ENCODE results near the gene TINAGL1. TPM values are rescaled to one million over a fixed set of nuclear protein-coding genes. Genes with fewer than 3 reads are reported as not detected.

The TINAGL1 gene
- total and polyA plus RNA-seq, 5 donors: 94.7 to 186 (median 136) TPM

DNA sequence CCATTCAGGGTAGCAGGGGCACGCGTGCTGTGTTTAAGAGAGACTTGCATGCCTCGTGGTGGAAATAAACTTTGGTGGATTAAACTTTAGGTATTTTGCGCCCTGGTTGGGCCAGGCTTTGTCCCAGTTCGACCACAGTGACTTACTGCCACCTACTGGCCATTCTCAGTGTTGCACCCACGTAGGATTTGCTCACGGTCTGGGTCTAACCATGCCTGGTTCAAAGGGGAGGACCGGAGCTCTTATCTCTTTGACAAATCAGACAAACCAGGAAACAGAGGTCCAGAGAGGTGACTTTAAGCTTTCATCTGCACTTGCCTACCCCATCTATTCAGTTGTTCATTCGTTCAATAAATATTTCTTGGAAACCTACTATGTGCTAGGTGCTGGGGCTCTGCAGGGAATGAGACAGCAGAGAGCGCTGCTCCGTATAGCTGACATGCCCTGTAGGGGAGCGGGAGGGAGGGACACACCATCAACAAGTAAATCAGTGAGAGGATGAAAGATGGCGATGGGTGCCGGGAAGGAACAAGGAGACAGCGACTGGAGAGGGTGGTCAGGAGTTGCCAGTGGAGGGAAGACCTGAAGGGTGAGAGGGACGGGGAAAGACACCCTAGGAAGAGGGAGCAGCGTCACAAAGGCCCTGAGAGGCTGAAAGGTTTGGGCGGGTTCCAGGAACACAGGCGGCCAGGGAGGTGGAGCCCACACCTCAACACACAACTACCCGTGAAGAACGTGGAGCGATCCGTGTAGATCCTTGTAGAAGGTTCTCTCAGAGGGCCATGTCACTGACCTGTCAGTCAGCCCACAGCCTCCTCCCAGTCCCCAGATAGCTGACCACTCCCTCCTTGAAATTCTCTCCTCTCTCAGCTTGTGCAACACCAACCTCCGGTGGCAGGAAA lies 27.2 kb upstream of the TINAGL1 start:
- Histone ChIP-seq H3K4me3 (ENCODE audit: low read length) (no peak overlapping the region), H3K27ac (ENCODE audit: low read length) (no peak overlapping the region), H3K27me3 (ENCODE audit: control insufficient read depth, insufficient read depth) (no peaks in the 10 kb centered on the region), H3K9me3 (ENCODE audit: control insufficient read depth, low read length) (no peaks in the 10 kb centered on the region), H3K4me1 (ENCODE audit: control insufficient read depth, insufficient read depth, low read length) (peaks cover 4% of the 10 kb centered on the region)
- 3% methylated on average over 24 of the region's 24 CpGs for WGBS
- ATAC-seq (peak; percentile 92 to 94), DNase-seq (peak; percentile 77 to 92 (median 86))
- intact Hi-C loops (cut with DNase I): loop anchor here in 3 of 4 donors (5.0 to 10.0 kb wide), 5 partner anchors 87 to 367 kb away; no protein-coding TSS in a partner anchor

GRCh38 chr1:31549809-31550620 lies 26.3 kb upstream of the TINAGL1 start:
- intact Hi-C loops (cut with DNase I): loop anchor here in 3 of 4 donors (5.0 to 10.0 kb wide), 5 partner anchors 88 to 368 kb away; no protein-coding TSS in a partner anchor
- no peak overlapping the region for H3K4me3 ChIP-seq (ENCODE audit: low read length)
- no peaks in the 10 kb centered on the region for H3K27me3 ChIP-seq (ENCODE audit: control insufficient read depth, insufficient read depth)
- no peaks in the 10 kb centered on the region for H3K9me3 ChIP-seq (ENCODE audit: control insufficient read depth, low read length)
- no peak for DNase-seq
- H3K4me1 ChIP-seq (ENCODE audit: control insufficient read depth, insufficient read depth, low read length): peaks cover 4% of the 10 kb centered on the region
- no peak overlapping the region for H3K27ac ChIP-seq (ENCODE audit: low read length)
- 50% methylated on average over 7 of the region's 7 CpGs for WGBS
- ATAC-seq: peak; percentile 56 to 64

DNA sequence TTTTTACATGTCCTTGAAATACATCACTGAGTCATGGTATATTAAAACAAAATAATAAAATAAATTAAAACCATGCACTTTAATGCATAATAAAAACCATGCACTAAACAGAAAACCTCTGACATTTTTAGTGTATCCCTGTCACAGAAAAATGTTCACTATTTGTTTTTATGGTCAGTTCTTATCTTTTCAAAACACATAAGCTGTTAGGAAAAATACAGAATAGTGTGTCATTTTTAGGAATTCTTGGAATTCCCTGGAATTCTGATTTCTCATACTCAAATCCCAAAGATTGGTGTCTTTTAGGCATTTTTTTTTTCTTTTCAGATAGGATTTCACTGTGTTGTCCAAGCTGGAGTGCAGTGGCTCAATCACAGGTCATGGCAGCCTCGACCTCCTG lies 25.1 kb upstream of the TINAGL1 start:
- DNase-seq (no peak), ATAC-seq (no peak)
- WGBS: 83% methylated on average over 1 of the region's 1 CpG
- no peak overlapping the region for H3K4me3 ChIP-seq (ENCODE audit: low read length)
- no peak overlapping the region for H3K27ac ChIP-seq (ENCODE audit: low read length)
- intact Hi-C loops (cut with DNase I): no loop called here
- peaks cover 2% of the 10 kb centered on the region for H3K27me3 ChIP-seq (ENCODE audit: control insufficient read depth, insufficient read depth)
- H3K4me1 ChIP-seq (ENCODE audit: control insufficient read depth, insufficient read depth, low read length): peaks cover 4% of the 10 kb centered on the region
- H3K9me3 ChIP-seq (ENCODE audit: control insufficient read depth, low read length): no peaks in the 10 kb centered on the region

- Histone ChIP-seq H3K27ac (ENCODE audit: low read length) (no peak overlapping the region), H3K4me3 (ENCODE audit: low read length) (no peak overlapping the region), H3K27me3 (ENCODE audit: control insufficient read depth, insufficient read depth) (peaks cover 2% of the 10 kb centered on the region), H3K9me3 (ENCODE audit: control insufficient read depth, low read length) (no peaks in the 10 kb centered on the region), H3K4me1 (ENCODE audit: control insufficient read depth, insufficient read depth, low read length) (peaks cover 4% of the 10 kb centered on the region)
- 95% methylated on average over 7 of the region's 7 CpGs for WGBS
- ATAC-seq: no peak
- intact Hi-C loops (cut with DNase I): no loop called here
- DNase-seq: no peak
Observed at GRCh38 chr1:31552489-31552888, 23.8 kb upstream of the TINAGL1 start.

DNA sequence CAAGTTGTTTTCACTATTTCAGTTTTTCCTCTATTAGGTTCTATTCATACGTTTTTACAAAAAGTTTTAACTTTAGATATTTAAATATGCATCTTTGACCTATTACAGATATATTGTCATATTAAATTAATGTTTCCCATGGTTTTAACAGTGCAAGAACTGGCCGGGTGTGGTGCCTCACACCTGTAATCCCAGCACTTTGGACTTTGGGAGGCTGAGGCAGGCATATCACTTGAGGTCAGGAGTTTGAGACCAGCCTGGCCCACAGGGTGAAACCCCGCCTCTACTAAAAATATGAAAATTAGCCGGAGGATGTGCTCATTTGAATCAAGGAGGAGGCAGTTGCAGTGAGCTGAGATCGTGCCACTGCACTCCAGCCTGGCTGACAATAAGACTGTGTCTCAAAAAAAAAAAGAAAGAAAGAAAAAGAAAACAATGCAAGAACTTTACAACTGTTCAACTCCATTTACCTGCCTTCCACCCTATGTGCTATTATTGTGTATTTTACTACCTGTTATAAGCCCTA lies 19.8 kb upstream of the TINAGL1 start:
- 75% methylated on average over 5 of the region's 5 CpGs for WGBS
- ATAC-seq (no peak), DNase-seq (no peak)
- Histone ChIP-seq H3K4me1 (ENCODE audit: control insufficient read depth, insufficient read depth, low read length) (no peaks in the 10 kb centered on the region), H3K9me3 (ENCODE audit: control insufficient read depth, low read length) (no peaks in the 10 kb centered on the region), H3K27me3 (ENCODE audit: control insufficient read depth, insufficient read depth) (peaks cover 2% of the 10 kb centered on the region), H3K27ac (ENCODE audit: low read length) (no peak overlapping the region), H3K4me3 (ENCODE audit: low read length) (no peak overlapping the region)
- intact Hi-C loops (cut with DNase I): no loop called here

GRCh38 chr1:31559715-31560114 lies 16.6 kb upstream of the TINAGL1 start:
- intact Hi-C loops (cut with DNase I): loop anchor here in 3 of 4 donors (10.0 kb wide), 3 partner anchors 55 to 235 kb away; partner anchors contain the start of gene HCRTR1 (in 1 of the 3)

GRCh38 chr1:31560394-31560793 lies 15.9 kb upstream of the TINAGL1 start:
- 84% methylated on average over 4 of the region's 4 CpGs for WGBS
- peaks cover 2% of the 10 kb centered on the region for H3K4me1 ChIP-seq (ENCODE audit: control insufficient read depth, insufficient read depth, low read length)
- ATAC-seq (no peak), DNase-seq (no peak)
- H3K27ac ChIP-seq (ENCODE audit: low read length): no peak overlapping the region
- intact Hi-C loops (cut with DNase I): loop anchor here in 3 of 4 donors (10.0 kb wide), 3 partner anchors 54 to 234 kb away; partner anchors contain the start of gene HCRTR1 (in 1 of the 3)
- no peaks in the 10 kb centered on the region for H3K9me3 ChIP-seq (ENCODE audit: control insufficient read depth, low read length)
- no peak overlapping the region for H3K4me3 ChIP-seq (ENCODE audit: low read length)
- peaks cover 2% of the 10 kb centered on the region for H3K27me3 ChIP-seq (ENCODE audit: control insufficient read depth, insufficient read depth)

More at GRCh38 chr1:31559715-31560114, 16.6 kb upstream of the TINAGL1 start:
- no peaks in the 10 kb centered on the region for H3K9me3 ChIP-seq (ENCODE audit: control insufficient read depth, low read length)
- ATAC-seq (no peak), DNase-seq (no peak)
- H3K27ac ChIP-seq (ENCODE audit: low read length): no peak overlapping the region
- H3K4me1 ChIP-seq (ENCODE audit: control insufficient read depth, insufficient read depth, low read length): peaks cover 2% of the 10 kb centered on the region
- H3K27me3 ChIP-seq (ENCODE audit: control insufficient read depth, insufficient read depth): peaks cover 2% of the 10 kb centered on the region
- no peak overlapping the region for H3K4me3 ChIP-seq (ENCODE audit: low read length)

DNA sequence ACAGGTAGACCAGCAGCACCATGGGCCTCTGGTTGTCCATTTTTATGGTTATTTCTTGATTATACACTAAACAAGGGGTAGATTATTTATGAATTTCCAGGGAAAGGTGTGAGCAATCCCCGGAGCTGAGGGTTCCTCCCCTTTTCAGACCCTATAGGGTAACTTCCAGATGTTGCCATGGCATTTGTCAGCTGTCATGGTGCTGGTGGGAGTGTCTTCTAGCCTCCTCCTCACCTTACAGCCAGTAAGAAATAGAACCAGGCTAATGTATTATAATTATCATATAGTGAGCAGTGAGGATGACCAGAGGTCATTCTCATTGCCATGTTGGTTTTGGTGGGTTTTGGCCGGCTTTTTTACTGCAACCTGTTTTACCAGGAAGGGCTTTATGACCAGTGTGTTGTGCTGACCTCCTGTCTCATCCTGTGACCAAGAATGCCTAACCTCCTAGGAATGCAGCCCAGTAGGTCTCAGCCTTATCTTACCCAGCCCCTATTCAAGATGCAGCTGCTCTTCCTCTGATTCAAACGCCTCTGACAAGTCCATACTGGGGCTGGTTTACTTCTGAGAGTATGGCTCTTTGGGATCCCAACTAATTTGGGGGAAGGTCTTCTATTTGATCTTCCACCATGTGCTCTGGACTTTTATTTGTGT lies 13.5 kb upstream of the TINAGL1 start:
- 30% methylated on average over 3 of the region's 3 CpGs for WGBS
- H3K9me3 ChIP-seq (ENCODE audit: control insufficient read depth, low read length): no peaks in the 10 kb centered on the region
- H3K4me1 ChIP-seq (ENCODE audit: control insufficient read depth, insufficient read depth, low read length): peaks cover 2% of the 10 kb centered on the region
- intact Hi-C loops (cut with DNase I): loop anchor here in 3 of 4 donors (10.0 kb wide), 3 partner anchors 52 to 232 kb away; partner anchors contain the start of gene HCRTR1 (in 1 of the 3)
- no peaks in the 10 kb centered on the region for H3K27me3 ChIP-seq (ENCODE audit: control insufficient read depth, insufficient read depth)
- no peak overlapping the region for H3K27ac ChIP-seq (ENCODE audit: low read length)
- ATAC-seq (no peak), DNase-seq (no peak)
- no peak overlapping the region for H3K4me3 ChIP-seq (ENCODE audit: low read length)

DNA sequence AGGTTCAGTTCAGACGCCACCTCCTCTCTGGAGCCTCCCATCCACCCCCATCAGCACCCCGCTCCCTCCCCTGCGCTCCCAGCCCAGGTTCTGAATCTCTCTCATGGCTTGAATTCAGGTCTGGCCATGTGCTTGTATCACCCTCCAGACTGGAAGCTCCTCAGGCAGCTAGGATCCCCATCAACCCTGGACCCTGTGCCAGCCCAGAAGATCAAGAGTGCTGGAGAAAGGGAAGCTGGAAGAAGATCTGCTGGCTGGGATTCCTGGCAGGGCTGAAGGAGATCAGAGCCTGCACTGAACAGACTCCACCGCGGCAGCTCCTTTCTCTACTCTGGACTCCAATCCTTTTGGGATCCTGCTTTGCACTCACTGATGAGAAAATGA lies 11.7 kb upstream of the TINAGL1 start:
- WGBS: 62% methylated on average over 5 of the region's 5 CpGs
- no peak for DNase-seq
- no peak overlapping the region for H3K4me3 ChIP-seq (ENCODE audit: low read length)
- H3K27ac ChIP-seq (ENCODE audit: low read length): no peak overlapping the region
- peak in 1 of 2 donors; percentile 12 for ATAC-seq
- H3K27me3 ChIP-seq (ENCODE audit: control insufficient read depth, insufficient read depth): no peaks in the 10 kb centered on the region
- peaks cover 6% of the 10 kb centered on the region for H3K4me1 ChIP-seq (ENCODE audit: control insufficient read depth, insufficient read depth, low read length)
- H3K9me3 ChIP-seq (ENCODE audit: control insufficient read depth, low read length): no peaks in the 10 kb centered on the region
- intact Hi-C loops (cut with DNase I): loop anchor here (1.0 to 10.0 kb wide), 6 partner anchors 28 to 230 kb away; partner anchors contain the start of gene HCRTR1 (in 1 of the 4)

DNA sequence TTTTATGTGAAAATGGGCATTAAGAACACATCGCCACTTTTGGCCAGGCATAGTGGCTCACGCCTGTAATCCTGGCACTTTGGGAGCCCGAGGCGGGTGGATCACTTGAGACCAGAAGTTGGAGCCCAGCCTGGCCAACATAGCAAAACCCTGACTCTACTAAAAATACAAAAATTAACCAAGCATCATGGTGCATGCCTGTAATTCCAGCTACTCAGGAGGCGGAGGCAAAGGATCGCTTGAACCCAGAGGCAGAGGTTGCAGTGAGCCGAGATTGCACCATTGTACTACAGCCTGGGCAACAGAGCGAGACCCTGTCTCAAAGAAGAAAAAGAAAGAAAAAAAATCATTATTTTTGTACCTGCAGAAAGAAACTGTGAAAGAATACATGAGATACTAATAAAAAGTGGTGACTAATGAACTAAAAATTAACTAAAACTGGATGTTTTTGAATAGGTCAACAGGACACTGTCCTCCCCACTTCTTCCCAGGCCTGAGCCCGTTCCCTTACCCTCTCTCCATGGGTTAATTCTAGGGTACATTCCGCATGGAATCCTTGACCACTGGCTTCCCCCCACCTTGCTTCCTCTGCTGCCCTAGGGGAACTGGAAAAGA lies 8.3 kb upstream of the TINAGL1 start:
- DNase-seq (no peak), ATAC-seq (no peak)

More for the DNA sequence above, 8.3 kb upstream of the TINAGL1 start:
- Histone ChIP-seq H3K27me3 (ENCODE audit: control insufficient read depth, insufficient read depth) (no peaks in the 10 kb centered on the region), H3K4me1 (ENCODE audit: control insufficient read depth, insufficient read depth, low read length) (peaks cover 10% of the 10 kb centered on the region), H3K4me3 (ENCODE audit: low read length) (no peak overlapping the region), H3K27ac (ENCODE audit: low read length) (no peak overlapping the region), H3K9me3 (ENCODE audit: control insufficient read depth, low read length) (no peaks in the 10 kb centered on the region)
- 67% methylated on average over 10 of the region's 10 CpGs for WGBS
- intact Hi-C loops (cut with DNase I): loop anchor here in 3 of 4 donors (2.0 to 10.0 kb wide), 4 partner anchors 47 to 227 kb away; partner anchors contain the start of gene HCRTR1 (in 2 of the 3)
